ENCODE data around the gene ZNF280D. TPM values are rescaled to one million over a fixed set of nuclear protein-coding genes. Genes with fewer than 3 reads are reported as not detected.

The ZNF280D gene, protein sequence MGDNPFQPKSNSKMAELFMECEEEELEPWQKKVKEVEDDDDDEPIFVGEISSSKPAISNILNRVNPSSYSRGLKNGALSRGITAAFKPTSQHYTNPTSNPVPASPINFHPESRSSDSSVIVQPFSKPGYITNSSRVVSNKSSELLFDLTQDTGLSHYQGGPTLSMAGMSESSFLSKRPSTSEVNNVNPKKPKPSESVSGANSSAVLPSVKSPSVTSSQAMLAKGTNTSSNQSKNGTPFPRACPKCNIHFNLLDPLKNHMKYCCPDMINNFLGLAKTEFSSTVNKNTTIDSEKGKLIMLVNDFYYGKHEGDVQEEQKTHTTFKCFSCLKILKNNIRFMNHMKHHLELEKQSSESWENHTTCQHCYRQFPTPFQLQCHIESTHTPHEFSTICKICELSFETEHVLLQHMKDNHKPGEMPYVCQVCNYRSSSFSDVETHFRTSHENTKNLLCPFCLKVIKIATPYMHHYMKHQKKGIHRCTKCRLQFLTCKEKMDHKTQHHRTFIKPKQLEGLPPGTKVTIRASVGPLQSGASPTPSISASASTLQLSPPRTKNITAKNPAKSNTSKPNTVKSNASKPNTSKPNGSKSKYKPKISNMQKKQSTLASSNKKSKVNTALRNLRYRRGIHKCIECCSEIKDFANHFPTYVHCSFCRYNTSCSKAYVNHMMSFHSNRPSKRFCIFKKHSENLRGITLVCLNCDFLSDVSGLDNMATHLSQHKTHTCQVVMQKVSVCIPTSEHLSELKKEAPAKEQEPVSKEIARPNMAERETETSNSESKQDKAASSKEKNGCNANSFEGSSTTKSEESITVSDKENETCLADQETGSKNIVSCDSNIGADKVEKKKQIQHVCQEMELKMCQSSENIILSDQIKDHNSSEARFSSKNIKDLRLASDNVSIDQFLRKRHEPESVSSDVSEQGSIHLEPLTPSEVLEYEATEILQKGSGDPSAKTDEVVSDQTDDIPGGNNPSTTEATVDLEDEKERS
- total RNA-seq (2021; ENCODE audit: unreplicated experiment) (25.3 TPM), Bru-seq, nascent RNA (percentile 79 among the genes with signal in this experiment), BruChase-seq, experiment 1, labeled RNA remaining after a 6-hour chase (percentile 79 among the genes with signal in this experiment), BruChase-seq, experiment 2, labeled RNA remaining after a 2-hour chase (percentile 88 among the genes with signal in this experiment)
- 5.3 and 6.7 TPM in 2 replicates for polyA plus RNA-seq (2012)
- long read RNA-seq, full-length matches to known transcripts, result 7 of 16 reads
- long read RNA-seq, partial matches to known transcripts, result 6 of 16 reads
- long read RNA-seq, other reads (novel, unspliced or antisense), result 3 of 16 reads

DNA sequence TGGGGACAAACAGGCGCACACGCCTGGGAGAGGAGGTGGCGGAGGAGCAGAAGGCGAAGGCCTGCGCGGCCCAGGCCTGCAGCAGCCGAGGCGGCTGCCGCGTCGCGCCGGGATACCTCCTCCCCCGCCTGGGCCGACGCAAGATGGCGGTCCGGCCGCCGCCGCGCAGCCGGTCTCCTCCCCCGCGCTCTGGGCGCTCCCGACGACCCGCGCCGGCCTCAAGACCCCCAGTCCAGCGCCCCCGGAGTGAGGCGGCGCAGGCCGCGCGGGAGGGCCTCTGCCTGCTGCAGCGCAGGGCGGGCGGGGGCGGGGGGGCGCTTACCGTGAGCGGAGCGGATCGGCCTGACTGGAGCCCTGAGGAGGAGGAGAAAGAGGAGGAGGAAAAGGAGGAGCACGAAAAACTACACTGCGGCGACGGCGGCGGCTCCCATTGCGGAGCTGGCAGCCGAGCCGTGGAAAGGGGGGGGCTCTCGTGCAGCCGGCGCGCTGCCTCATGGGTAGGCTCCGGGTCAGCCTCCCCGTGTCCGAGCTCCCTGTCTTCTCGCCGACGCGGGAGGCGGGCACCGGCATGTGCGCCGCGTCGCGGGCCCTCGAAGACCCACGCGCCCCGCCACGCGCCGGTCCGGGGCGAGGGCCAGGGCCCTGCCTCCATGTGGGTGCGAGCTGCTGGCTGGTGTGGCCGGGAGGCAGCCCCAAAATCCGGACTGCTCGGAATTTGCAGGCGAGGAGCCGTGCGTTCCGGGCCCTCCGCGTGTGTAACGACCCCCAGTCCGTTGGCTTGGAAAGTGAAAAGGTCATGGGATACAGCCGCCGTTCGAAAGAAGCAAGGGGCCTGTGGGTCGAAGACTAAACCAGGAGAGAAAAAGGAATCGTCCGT, at the start of gene ZNF280D:
TSS of gene ZNF280D (minus strand) at position 374 of the 877 bp plus-strand sequence. CDS start 26,400 bp downstream, outside the sequence.
- peak within 1 kb of the TSS; percentile 85 for H3K9ac ChIP-seq (ENCODE audit: low read length)
- no peaks in the 10 kb centered on the region for H3K9me2 ChIP-seq (ENCODE audit: insufficient read depth)
- no peaks in the 10 kb centered on the region for H3K36me3 ChIP-seq (ENCODE audit: control insufficient read depth in 1 of 2, insufficient read depth in 2 of 2, low read length in 2 of 2)
- peak within 1 kb of the TSS; percentile 77 to 81 for H3K4me3 ChIP-seq (replicated peaks in 1 of 2; ENCODE audit: low read depth in 1 of 2, low read length in 2 of 2)
- ATAC-seq (peak; percentile 93), DNase-seq (ENCODE audit: low read depth, low spot score) (peak; percentile 69)
- H3K27me3 ChIP-seq (ENCODE audit: insufficient read depth, low read length), result no peaks in the 10 kb centered on the region
- intact Hi-C loops (cut with micrococcal nuclease), result no loop called here
- POLR2A ChIA-PET, result interaction anchor here (1.0 kb wide), 1 partner anchor 26 kb away, joined by 3 read pairs; no protein-coding TSS in a partner anchor
- H4K20me1 ChIP-seq (ENCODE audit: insufficient read depth), result no peaks in the 10 kb centered on the region
- peak within 1 kb of the TSS; percentile 78 for H3K4me2 ChIP-seq (ENCODE audit: low read length)
- H2AFZ ChIP-seq (ENCODE audit: low read depth, low read length, poor library complexity, severe bottlenecking), result peak within 1 kb of the TSS; percentile 49
- CTCF ChIA-PET, result interaction anchor here (0.9 kb wide), 1 partner anchor 243 kb away, joined by 3 read pairs; no protein-coding TSS in a partner anchor
- peak within 1 kb of the TSS; percentile 82 for H3K27ac ChIP-seq (ENCODE audit: low read depth, low read length)
- no TSS peak for BruUV-seq (replicated peaks)
- peaks cover 7 to 16% of the 10 kb centered on the region in 2 experiments for H3K4me1 ChIP-seq (ENCODE audit: control insufficient read depth in 1 of 2, insufficient read depth in 2 of 2, low read length in 2 of 2)
- peaks cover 44% of the 10 kb centered on the region for H3K79me2 ChIP-seq (ENCODE audit: insufficient read depth, low read length)
- RAD21 ChIA-PET (ENCODE audit: low non-redundant PET in 1 of 2, low total read pairs in 2 of 2, uncharacterized antibody in 2 of 2, unreplicated experiment in 2 of 2), result no interaction called here
- H3K9me3 ChIP-seq (ENCODE audit: control insufficient read depth in 1 of 2, insufficient read depth in 1 of 2, low read depth in 1 of 2, low read length in 2 of 2), result no peaks in the 10 kb centered on the region
- TF ChIP-seq, protein P1, sequence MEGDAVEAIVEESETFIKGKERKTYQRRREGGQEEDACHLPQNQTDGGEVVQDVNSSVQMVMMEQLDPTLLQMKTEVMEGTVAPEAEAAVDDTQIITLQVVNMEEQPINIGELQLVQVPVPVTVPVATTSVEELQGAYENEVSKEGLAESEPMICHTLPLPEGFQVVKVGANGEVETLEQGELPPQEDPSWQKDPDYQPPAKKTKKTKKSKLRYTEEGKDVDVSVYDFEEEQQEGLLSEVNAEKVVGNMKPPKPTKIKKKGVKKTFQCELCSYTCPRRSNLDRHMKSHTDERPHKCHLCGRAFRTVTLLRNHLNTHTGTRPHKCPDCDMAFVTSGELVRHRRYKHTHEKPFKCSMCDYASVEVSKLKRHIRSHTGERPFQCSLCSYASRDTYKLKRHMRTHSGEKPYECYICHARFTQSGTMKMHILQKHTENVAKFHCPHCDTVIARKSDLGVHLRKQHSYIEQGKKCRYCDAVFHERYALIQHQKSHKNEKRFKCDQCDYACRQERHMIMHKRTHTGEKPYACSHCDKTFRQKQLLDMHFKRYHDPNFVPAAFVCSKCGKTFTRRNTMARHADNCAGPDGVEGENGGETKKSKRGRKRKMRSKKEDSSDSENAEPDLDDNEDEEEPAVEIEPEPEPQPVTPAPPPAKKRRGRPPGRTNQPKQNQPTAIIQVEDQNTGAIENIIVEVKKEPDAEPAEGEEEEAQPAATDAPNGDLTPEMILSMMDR (IDR thresholded peaks at IDR 0.05 in 2 of 3, conservative IDR thresholded peaks at IDR 0.05 in 1 of 3; ENCODE audit: borderline replicate concordance in 1 of 3, insufficient read depth in 1 of 3, low read depth in 2 of 3, low read length in 2 of 3), result no peak
- TF ChIP-seq SIN3A (IDR thresholded peaks at IDR 0.05; ENCODE audit: low read depth) (no peak), EZH2 (IDR thresholded peaks at IDR 0.05) (no peak), CEBPB (IDR thresholded peaks at IDR 0.05; ENCODE audit: low read depth) (no peak), POLR2AphosphoS5 (IDR thresholded peaks at IDR 0.05; ENCODE audit: low read depth, low read length) (peak; percentile 68), RAD21 (IDR thresholded peaks at IDR 0.05; ENCODE audit: low read depth) (no peak), SP1 (IDR thresholded peaks at IDR 0.05; ENCODE audit: low read depth) (peak; percentile 73), ZFX (IDR thresholded peaks at IDR 0.05) (peak; percentile 99), CBX3 (IDR thresholded peaks at IDR 0.05; ENCODE audit: low read depth) (peak; percentile 97)
- TF ChIP-seq, protein P2, sequence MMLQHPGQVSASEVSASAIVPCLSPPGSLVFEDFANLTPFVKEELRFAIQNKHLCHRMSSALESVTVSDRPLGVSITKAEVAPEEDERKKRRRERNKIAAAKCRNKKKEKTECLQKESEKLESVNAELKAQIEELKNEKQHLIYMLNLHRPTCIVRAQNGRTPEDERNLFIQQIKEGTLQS (IDR thresholded peaks at IDR 0.05), result no peak
- TF ChIP-seq, protein P3, sequence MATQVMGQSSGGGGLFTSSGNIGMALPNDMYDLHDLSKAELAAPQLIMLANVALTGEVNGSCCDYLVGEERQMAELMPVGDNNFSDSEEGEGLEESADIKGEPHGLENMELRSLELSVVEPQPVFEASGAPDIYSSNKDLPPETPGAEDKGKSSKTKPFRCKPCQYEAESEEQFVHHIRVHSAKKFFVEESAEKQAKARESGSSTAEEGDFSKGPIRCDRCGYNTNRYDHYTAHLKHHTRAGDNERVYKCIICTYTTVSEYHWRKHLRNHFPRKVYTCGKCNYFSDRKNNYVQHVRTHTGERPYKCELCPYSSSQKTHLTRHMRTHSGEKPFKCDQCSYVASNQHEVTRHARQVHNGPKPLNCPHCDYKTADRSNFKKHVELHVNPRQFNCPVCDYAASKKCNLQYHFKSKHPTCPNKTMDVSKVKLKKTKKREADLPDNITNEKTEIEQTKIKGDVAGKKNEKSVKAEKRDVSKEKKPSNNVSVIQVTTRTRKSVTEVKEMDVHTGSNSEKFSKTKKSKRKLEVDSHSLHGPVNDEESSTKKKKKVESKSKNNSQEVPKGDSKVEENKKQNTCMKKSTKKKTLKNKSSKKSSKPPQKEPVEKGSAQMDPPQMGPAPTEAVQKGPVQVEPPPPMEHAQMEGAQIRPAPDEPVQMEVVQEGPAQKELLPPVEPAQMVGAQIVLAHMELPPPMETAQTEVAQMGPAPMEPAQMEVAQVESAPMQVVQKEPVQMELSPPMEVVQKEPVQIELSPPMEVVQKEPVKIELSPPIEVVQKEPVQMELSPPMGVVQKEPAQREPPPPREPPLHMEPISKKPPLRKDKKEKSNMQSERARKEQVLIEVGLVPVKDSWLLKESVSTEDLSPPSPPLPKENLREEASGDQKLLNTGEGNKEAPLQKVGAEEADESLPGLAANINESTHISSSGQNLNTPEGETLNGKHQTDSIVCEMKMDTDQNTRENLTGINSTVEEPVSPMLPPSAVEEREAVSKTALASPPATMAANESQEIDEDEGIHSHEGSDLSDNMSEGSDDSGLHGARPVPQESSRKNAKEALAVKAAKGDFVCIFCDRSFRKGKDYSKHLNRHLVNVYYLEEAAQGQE (IDR thresholded peaks at IDR 0.05; ENCODE audit: low read depth), result no peak
- TF ChIP-seq, protein P4, sequence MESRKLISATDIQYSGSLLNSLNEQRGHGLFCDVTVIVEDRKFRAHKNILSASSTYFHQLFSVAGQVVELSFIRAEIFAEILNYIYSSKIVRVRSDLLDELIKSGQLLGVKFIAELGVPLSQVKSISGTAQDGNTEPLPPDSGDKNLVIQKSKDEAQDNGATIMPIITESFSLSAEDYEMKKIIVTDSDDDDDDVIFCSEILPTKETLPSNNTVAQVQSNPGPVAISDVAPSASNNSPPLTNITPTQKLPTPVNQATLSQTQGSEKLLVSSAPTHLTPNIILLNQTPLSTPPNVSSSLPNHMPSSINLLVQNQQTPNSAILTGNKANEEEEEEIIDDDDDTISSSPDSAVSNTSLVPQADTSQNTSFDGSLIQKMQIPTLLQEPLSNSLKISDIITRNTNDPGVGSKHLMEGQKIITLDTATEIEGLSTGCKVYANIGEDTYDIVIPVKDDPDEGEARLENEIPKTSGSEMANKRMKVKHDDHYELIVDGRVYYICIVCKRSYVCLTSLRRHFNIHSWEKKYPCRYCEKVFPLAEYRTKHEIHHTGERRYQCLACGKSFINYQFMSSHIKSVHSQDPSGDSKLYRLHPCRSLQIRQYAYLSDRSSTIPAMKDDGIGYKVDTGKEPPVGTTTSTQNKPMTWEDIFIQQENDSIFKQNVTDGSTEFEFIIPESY (IDR thresholded peaks at IDR 0.05; ENCODE audit: extremely low read depth, insufficient replicate concordance, low read length), result no peak
